ENCODE data around the gene YIPF5. TPM values are rescaled to one million over a fixed set of nuclear protein-coding genes. Genes with fewer than 3 reads are reported as not detected.
A peak's percentile ranks its signal among the peaks of the same experiment; 100 is the strongest.

Gene YIPF5
- total and polyA plus RNA-seq, 8 donors = 5.6 to 41.6 (median 31.6) TPM

- peak in 1 of 4 donors; percentile 26 for ATAC-seq
- FAIRE-seq = no peak
- TF ChIP-seq, protein P1, sequence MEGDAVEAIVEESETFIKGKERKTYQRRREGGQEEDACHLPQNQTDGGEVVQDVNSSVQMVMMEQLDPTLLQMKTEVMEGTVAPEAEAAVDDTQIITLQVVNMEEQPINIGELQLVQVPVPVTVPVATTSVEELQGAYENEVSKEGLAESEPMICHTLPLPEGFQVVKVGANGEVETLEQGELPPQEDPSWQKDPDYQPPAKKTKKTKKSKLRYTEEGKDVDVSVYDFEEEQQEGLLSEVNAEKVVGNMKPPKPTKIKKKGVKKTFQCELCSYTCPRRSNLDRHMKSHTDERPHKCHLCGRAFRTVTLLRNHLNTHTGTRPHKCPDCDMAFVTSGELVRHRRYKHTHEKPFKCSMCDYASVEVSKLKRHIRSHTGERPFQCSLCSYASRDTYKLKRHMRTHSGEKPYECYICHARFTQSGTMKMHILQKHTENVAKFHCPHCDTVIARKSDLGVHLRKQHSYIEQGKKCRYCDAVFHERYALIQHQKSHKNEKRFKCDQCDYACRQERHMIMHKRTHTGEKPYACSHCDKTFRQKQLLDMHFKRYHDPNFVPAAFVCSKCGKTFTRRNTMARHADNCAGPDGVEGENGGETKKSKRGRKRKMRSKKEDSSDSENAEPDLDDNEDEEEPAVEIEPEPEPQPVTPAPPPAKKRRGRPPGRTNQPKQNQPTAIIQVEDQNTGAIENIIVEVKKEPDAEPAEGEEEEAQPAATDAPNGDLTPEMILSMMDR (IDR thresholded peaks at IDR 0.05) = no peak
- H3K36me3 ChIP-seq = no peaks in the 10 kb centered on the region
- no peak for DNase-seq
- H3K27me3 ChIP-seq = no peaks in the 10 kb centered on the region
- intact Hi-C loops (cut with DNase I) = no loop called here
- H3K9me3 ChIP-seq = no peaks in the 10 kb centered on the region
- H3K27ac ChIP-seq = no peak overlapping the region
- peaks cover 0 to 3% (median 0%) of the 10 kb centered on the region in 3 donors for H3K4me1 ChIP-seq
- WGBS, 2 donors = 33 to 42% methylated on average over 2 of the region's 2 CpGs
- H3K4me3 ChIP-seq = no peak overlapping the region
Observed at GRCh38 chr5:144134194-144134826, 36.1 kb downstream of the YIPF5 start.

DNA sequence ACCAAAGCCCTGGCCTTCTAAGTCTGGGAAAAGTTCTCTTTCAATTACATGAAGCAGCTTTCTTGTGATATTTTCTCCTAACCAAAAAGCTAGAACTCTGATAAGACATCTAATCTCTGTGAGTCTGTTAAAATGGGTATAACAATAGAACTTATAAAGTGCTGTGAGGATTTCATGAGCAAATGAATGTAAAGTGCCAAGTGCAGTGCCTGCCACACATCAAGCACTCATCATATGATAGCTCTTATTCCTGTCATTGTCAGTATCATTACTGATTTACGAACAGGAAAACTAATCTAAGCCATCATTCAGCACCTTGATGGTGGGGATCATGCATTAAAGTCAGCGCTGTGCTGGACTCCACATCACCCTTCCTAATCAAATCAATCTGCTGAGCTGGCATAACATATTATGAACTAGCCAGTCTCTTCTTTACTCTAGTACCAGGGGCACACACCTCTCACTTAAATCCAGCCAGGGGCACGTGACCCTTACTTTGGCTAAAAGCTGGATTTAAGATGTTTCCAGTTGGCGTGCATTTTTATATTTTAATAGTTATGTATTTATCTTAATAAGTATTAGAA is 37.3 kb downstream of the YIPF5 start:
- TF ChIP-seq, protein P1 (IDR thresholded peaks at IDR 0.05) = no peak
- Histone ChIP-seq H3K4me1 (peaks cover 0 to 3% (median 0%) of the 10 kb centered on the region in 3 donors), H3K27me3 (no peaks in the 10 kb centered on the region), H3K4me3 (no peak overlapping the region), H3K9me3 (no peaks in the 10 kb centered on the region), H3K27ac (no peak overlapping the region), H3K36me3 (no peaks in the 10 kb centered on the region)
- DNase-seq (no peak), FAIRE-seq (no peak), ATAC-seq (no peak)
- 88 to 92% methylated on average over 4 of the region's 4 CpGs for WGBS, 2 donors
- intact Hi-C loops (cut with DNase I) = no loop called here

- TF ChIP-seq, protein P1 (IDR thresholded peaks at IDR 0.05) = no peak
- no peak overlapping the region for H3K27ac ChIP-seq
- WGBS, 2 donors = 74 to 85% methylated on average over 4 of the region's 4 CpGs
- peaks cover 0 to 3% (median 0%) of the 10 kb centered on the region in 3 donors for H3K4me1 ChIP-seq
- H3K36me3 ChIP-seq = no peaks in the 10 kb centered on the region
- ATAC-seq = no peak
- no peak for DNase-seq
- intact Hi-C loops (cut with DNase I) = no loop called here
- no peaks in the 10 kb centered on the region for H3K27me3 ChIP-seq
- no peak overlapping the region for H3K4me3 ChIP-seq
- H3K9me3 ChIP-seq = no peaks in the 10 kb centered on the region
- no peak for FAIRE-seq
Observed at GRCh38 chr5:144131261-144131660, 39.2 kb downstream of the YIPF5 start.

DNA sequence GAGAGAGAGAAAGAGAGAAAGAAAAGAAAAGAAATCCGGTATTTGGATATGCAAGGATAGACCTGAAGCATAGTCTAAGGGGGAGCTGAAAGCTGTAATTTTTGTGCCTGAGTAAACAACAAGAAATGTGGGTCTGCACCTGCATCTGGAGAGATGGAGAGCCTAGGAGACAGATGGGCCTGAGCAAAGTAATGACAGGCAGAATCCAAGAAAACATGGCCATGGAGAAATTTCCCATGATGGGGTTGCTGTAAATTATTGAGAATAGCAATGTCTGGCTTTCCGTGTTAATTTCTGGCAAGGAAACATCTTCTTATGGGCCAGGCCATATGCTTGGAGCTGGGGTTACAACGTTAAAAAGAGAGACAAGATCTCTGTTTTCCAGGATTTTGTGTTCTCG is 40.2 kb downstream of the YIPF5 start:
- H3K27me3 ChIP-seq = no peaks in the 10 kb centered on the region
- DNase-seq (no peak), ATAC-seq (no peak), FAIRE-seq (no peak)
- H3K9me3 ChIP-seq = no peaks in the 10 kb centered on the region
- no peaks in the 10 kb centered on the region for H3K36me3 ChIP-seq
- TF ChIP-seq, protein P1 (IDR thresholded peaks at IDR 0.05) = no peak
- peaks cover 0 to 3% (median 0%) of the 10 kb centered on the region in 3 donors for H3K4me1 ChIP-seq
- intact Hi-C loops (cut with DNase I) = no loop called here
- WGBS, 2 donors = 74 to 86% methylated on average over 4 of the region's 4 CpGs
- no peak overlapping the region for H3K4me3 ChIP-seq
- no peak overlapping the region for H3K27ac ChIP-seq

DNA sequence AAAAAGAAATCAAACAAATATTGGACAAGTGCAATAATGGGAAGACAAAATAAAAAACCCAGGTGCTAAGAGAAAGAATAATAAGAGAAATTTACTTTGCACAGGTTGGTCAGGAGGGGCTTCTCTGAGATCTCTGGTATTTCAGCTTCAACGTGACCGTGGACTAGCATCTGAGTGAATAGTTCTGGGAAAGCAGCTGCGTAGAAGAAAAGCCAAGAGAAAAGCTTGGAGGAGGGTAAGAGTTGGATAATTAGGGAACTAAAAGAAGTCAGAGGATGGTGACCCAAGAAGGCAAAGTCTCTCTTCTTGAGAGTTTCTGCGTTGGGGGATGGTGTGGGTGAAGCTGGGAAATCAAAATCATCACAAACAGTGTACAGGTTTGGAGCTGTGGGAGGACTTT is 41.6 kb downstream of the YIPF5 start:
- ATAC-seq (no peak), FAIRE-seq (no peak), DNase-seq (no peak)
- no peaks in the 10 kb centered on the region for H3K9me3 ChIP-seq
- TF ChIP-seq, protein P1 (IDR thresholded peaks at IDR 0.05) = no peak
- no peaks in the 10 kb centered on the region for H3K27me3 ChIP-seq
- 90 to 92% methylated on average over 4 of the region's 4 CpGs for WGBS, 2 donors
- no peaks in the 10 kb centered on the region for H3K4me1 ChIP-seq
- H3K4me3 ChIP-seq = no peak overlapping the region
- no peak overlapping the region for H3K27ac ChIP-seq
- no peaks in the 10 kb centered on the region for H3K36me3 ChIP-seq
- intact Hi-C loops (cut with DNase I) = no loop called here
